HUDEP-2 (cell line): Measurements from ENCODE around the gene ARHGEF6.

Experiments
- DNase-seq, 76 experiments: peaks; one replicate each; lab custom pipeline; 2025; ENCODE audit not compliant: unreplicated experiment in 76 of 76; lab: John Stamatoyannopoulos, UW

The ARHGEF6 gene

GRCh38 chrX:136697156-136697555 lies 83.6 kb downstream of the ARHGEF6 start:
- no peak for DNase-seq

- peak in 22 of 76 experiments; percentile 1 to 56 (median 8) for DNase-seq
These were observed 86.2 kb downstream of the ARHGEF6 start for GRCh38 chrX:136694431-136695087.

- DNase-seq, result no peak
These were observed 88.5 kb downstream of the ARHGEF6 start for GRCh38 chrX:136692271-136692670.

- DNase-seq, result peak in 13 of 76 experiments; percentile 1 to 38 (median 23)
These were observed 89.5 kb downstream of the ARHGEF6 start for GRCh38 chrX:136691028-136691809.

- DNase-seq, result peak in 36 of 76 experiments; percentile 1 to 70 (median 18)
These were observed 91.3 kb downstream of the ARHGEF6 start for GRCh38 chrX:136689436-136689835.

GRCh38 chrX:136687457-136687856 lies 93.3 kb downstream of the ARHGEF6 start:
- DNase-seq, result no peak

- no peak for DNase-seq
These were observed 96.6 kb downstream of the ARHGEF6 start for GRCh38 chrX:136684120-136684519.

GRCh38 chrX:136679531-136679930 lies 101.2 kb downstream of the ARHGEF6 start:
- no peak for DNase-seq

GRCh38 chrX:136674270-136674985 lies 106.3 kb downstream of the ARHGEF6 start:
- peak in 2 of 76 experiments; percentile 0 to 11 for DNase-seq

- no peak for DNase-seq
These were observed 109.6 kb downstream of the ARHGEF6 start for GRCh38 chrX:136671006-136671610.

- no peak for DNase-seq
These were observed 113.1 kb downstream of the ARHGEF6 start for GRCh38 chrX:136667446-136668168.

GRCh38 chrX:136666088-136666487 lies 114.6 kb downstream of the ARHGEF6 start:
- no peak for DNase-seq

GRCh38 chrX:136665258-136665900 lies 115.4 kb downstream of the ARHGEF6 start:
- no peak for DNase-seq

- DNase-seq, result no peak
These were observed 117.8 kb downstream of the ARHGEF6 start for GRCh38 chrX:136662976-136663375.

- DNase-seq, result no peak
These were observed 118.6 kb downstream of the ARHGEF6 start for GRCh38 chrX:136662104-136662503.

- no peak for DNase-seq
These were observed 119.8 kb downstream of the ARHGEF6 start for GRCh38 chrX:136660896-136661295.

GRCh38 chrX:136659174-136659573 lies 121.6 kb downstream of the ARHGEF6 start:
- DNase-seq, result no peak

GRCh38 chrX:136658151-136658550 lies 122.6 kb downstream of the ARHGEF6 start:
- DNase-seq, result no peak

GRCh38 chrX:136656361-136656964 lies 124.3 kb downstream of the ARHGEF6 start:
- no peak for DNase-seq
